ENCODE results near the gene FUT6. TPM values are rescaled to one million over a fixed set of nuclear protein-coding genes. Genes with fewer than 3 reads are reported as not detected.
A peak's percentile ranks its signal among the peaks of the same experiment; 100 is the strongest.
"Not testable (repeated sequence)": the region's sequence is repeated elsewhere in the genome, so short reads cannot be mapped to it uniquely, and the experiment has no call there.

FUT6 gene, protein sequence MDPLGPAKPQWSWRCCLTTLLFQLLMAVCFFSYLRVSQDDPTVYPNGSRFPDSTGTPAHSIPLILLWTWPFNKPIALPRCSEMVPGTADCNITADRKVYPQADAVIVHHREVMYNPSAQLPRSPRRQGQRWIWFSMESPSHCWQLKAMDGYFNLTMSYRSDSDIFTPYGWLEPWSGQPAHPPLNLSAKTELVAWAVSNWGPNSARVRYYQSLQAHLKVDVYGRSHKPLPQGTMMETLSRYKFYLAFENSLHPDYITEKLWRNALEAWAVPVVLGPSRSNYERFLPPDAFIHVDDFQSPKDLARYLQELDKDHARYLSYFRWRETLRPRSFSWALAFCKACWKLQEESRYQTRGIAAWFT
- not detected for polyA plus RNA-seq (2012; ENCODE audit: missing spikeins)

DNA sequence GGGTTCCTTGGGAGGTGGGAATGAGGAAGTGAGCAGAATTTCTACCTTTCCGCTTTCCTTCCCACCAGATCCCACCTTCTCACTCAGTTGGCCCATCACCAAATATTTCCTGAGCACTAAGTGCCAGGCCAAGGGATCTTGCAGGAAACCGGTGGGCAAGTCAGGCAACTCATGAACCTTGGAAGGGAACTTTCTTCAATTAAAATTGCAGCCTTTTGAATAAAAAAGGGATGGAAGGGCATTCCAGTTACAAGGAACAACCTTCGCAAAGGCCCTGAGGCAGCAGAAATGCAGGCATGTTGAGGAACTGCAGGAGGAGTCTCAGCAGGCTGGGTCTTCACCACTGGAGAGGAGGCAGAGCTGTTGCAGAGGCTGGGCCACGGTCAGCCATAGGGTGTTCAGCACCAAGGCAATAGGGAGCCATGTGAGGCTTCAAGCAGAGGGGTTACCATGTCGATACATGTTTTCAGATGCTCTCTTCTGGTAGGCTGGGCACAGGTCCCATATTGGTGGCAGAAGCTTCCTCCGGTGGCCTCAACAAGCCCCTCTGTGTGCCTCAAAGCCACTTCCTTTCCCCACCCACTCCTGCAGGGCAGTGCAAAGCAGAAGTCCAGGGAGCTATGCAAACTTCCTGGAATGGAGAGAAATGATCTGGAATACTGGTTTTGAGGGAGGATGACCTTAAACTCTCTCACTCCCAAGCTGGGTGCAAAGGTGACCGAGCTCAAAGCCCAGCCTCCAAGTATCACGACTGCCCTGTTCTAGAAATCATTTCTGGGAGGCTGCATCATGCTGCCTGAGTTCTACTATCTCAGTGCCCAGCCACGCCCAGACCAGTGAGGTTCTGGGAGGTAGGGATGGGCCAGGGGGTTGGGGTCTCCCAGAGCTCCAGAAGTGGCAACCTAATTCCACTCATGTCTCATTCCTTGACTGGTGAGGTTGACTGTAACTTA lies at the start of gene FUT6:
Gene FUT6, minus strand, starts transcription at position 638 of the 953 bp plus-strand sequence. CDS start 7,135 bp downstream, outside the sequence.
- no peak for TF ChIP-seq POLR2A (IDR thresholded peaks at IDR 0.05; ENCODE audit: low read depth, low read length)
- no peak for TF ChIP-seq POLR2AphosphoS5 (IDR thresholded peaks at IDR 0.05; ENCODE audit: low read depth, low read length)
- no peak for TF ChIP-seq TAF1 (IDR thresholded peaks at IDR 0.05; ENCODE audit: borderline replicate concordance, low read depth, low read length)
- DNase-seq (ENCODE audit: insufficient read length), result no peak
- no peak for FAIRE-seq

DNA sequence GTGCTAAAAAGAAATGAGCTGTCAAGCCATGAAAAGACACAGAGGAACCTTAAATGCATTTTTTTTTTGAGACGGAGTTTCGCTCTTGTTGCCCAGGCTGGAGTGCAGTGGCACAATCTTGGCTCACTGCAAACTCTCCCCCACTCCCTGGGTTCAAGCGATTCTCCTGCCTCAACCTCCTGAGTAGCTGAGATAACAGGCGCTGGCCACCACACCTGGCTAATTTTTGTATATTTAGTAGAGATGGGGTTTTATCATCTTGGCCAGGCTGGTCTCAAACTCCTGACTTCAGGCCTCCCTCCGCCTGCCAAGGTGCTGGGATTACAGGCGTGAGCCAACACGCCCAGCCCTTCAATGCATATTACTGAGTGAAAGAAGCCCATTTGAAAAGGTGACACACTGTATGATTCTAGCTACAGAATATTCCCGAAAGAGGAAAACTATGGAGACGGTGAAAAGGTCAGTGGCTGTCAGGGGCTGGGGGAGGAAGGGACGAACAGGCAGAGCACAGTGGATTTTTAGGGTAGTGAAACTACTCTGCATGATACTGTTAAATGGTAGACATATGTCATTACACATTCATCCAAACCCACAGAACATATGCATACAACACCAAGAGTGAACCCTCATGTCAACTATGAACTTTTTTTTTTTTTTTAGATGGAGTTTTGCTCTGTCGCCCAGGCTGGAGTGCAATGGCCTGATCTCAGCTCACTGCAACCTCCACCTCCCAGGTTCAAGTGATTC lies 44.7 kb upstream of the FUT6 start:
- not testable (repeated sequence) for FAIRE-seq; DNase-seq (ENCODE audit: insufficient read length)

DNA sequence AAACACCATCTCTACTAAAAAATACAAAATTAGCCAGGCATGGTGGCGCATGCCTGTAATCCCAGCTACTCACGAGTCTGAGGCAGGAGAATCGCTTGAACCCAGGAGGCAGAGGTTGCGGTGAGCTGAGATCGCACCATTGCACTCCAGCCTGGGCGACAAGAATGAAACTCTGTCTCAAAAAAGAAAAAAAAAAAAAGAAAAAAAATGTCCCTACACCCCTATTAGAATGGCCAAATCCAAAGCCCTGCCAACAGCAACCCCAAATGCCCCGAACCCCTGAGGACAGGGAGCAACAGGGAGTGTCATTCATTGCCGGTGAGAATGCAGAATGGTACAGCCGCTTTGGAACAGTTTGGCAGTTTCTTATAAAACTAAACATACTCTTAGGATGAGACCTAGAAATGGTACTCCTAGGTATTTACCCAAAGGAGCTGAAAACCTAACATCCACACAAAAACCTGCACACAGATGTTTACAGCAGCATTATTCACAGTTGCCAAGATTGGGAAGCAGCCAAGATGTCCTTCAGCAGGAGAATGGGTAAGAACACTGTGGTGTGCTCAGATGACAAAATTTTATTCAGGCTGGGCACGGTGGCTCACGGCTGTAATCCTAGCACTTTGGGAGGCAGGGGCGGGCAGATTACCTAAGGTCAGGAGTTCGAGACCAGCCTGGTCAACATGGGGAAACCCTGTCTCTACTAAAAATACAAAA lies 43.8 kb upstream of the FUT6 start:
- not testable (repeated sequence) for FAIRE-seq; DNase-seq (ENCODE audit: insufficient read length)

DNA sequence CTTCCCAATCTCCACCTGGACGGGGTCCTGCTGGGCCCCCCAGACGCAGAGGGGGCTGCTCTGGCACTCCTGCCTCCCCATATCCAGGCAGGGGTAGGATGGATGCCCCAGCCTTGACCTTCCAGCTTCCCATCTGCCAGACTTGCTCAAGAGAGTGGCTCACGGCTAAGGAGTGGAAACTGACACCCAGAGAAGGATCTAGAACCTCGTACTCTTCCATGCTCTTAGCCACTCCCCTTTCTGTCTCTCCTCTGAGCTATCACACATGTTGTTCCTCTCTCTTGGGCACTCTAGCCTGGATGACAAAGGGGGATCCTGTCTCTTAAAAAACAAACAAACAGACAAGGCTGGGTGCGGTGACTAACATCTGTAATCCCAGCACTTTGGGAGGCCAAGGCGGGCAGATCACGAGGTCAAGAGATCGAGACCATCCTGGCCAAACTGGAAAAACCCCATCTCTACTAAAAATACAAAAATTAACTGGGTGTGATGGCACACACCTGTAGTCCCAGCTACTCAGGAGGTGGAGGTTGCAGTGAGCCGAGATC lies 43.0 kb upstream of the FUT6 start:
- TF ChIP-seq TAF1 (IDR thresholded peaks at IDR 0.05; ENCODE audit: borderline replicate concordance, low read depth, low read length) (no peak), POLR2AphosphoS5 (IDR thresholded peaks at IDR 0.05; ENCODE audit: low read depth, low read length) (no peak), POLR2A (IDR thresholded peaks at IDR 0.05; ENCODE audit: low read depth, low read length) (no peak)
- FAIRE-seq, result no peak
- DNase-seq (ENCODE audit: insufficient read length), result no peak

DNA sequence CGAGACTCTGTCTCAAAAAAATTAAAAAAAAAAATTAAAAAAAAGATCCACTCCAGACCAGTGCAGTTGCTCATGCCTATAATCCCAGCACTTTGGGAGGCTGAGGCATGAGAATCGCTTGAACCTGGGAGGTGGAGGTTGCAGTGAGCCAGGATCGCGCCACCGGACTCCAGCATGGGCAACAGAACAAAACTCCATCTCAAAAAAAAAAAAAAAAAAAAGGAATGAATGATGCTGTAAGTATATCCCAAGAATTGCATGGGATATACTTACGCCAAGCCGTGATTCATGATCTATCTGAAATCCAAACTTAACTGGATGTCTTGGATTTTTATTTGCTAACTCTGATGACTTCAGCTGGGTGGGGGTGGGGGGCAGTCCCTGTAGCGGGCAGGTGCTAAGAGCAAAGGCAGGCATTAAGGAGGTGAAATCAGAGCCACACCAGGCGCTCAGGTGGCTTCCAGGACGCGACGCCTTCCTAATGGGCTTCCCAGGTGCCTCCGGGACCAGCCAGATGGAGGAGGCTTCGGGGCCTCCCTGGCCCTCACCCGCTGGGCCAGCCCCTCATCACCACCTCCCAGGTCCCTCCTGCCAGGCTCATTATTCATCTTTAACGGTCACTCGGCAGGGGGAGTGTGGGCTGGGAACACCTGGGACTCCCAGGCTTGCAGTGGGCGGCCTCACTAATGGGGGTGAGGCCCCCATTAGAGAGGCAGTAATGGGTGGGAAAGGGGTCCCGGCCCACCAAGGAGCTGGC lies 42.2 kb upstream of the FUT6 start:
- TF ChIP-seq POLR2AphosphoS5 (IDR thresholded peaks at IDR 0.05; ENCODE audit: low read depth, low read length) (no peak), POLR2A (IDR thresholded peaks at IDR 0.05; ENCODE audit: low read depth, low read length) (no peak), TAF1 (IDR thresholded peaks at IDR 0.05; ENCODE audit: borderline replicate concordance, low read depth, low read length) (no peak)
- no peak for FAIRE-seq
- no peak for DNase-seq (ENCODE audit: insufficient read length)

DNA sequence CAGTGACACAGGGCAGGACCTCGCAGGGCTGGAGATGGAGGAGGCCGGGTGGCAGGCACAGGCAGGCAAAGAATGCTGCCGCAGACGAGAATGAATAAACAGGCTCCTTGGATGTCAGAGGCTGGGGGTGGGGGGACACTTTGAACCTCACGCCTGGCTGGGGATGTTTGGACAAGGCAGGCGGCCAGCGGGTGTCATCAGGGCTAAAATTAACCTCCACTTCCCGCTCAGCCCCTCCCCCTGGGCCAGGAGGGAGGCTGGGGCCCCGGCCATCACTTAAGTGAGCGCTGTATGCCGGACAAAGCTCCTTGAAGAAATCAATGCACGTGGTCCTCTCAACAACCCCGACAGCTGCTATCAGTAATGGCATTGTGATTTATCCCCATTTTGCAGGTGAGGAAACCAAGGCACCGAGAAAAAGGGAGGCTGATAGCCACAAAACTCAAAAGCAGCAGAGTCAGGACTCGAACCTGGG lies 41.1 kb upstream of the FUT6 start:
- TF ChIP-seq TAF1 (IDR thresholded peaks at IDR 0.05; ENCODE audit: borderline replicate concordance, low read depth, low read length) (no peak), POLR2AphosphoS5 (IDR thresholded peaks at IDR 0.05; ENCODE audit: low read depth, low read length) (no peak), POLR2A (IDR thresholded peaks at IDR 0.05; ENCODE audit: low read depth, low read length) (no peak)
- DNase-seq (ENCODE audit: insufficient read length), result no peak
- no peak for FAIRE-seq

DNA sequence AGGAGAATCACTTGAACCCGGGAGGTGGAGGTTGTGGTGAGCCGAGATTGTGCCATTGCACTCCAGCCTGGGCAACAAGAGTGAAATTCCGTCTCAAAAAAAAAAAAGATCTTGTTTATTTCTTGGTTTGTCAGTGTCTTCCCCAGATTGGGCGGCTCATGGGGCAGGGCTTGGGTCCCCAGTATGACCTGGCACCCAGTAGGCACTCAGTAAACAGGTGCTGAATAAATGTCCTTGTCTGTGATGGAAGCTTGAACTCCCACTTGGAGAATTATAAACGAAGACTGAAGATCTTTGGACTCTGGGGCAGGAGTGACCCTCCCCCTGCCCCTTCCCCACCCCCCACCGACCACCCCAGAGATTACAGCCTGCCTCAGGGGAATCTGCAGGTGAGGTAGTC lies 40.7 kb upstream of the FUT6 start:
- DNase-seq (ENCODE audit: insufficient read length) (no peak), FAIRE-seq (no peak)
- no peak for TF ChIP-seq TAF1 (IDR thresholded peaks at IDR 0.05; ENCODE audit: borderline replicate concordance, low read depth, low read length)
- no peak for TF ChIP-seq POLR2AphosphoS5 (IDR thresholded peaks at IDR 0.05; ENCODE audit: low read depth, low read length)

DNA sequence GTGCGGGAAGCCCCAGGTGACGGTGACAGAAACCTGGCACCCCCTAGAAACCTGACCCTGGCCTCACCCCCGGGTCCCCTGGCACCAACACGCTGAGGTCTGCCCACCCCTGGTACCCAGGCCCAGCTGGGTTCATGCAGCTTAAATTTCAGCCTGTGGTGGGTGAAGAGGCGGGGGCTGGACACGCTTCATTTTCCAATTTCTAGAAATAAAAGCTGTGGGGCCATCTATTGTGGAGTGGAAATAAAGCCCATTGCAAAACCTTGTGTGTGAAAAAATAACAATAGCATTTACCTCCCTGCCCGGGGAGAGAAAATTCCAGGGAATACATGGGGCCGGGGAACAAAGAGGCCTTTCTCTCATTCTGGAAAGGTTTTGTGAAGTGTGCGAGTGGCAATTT lies 38.4 kb upstream of the FUT6 start:
- FAIRE-seq (no peak), DNase-seq (ENCODE audit: insufficient read length) (no peak)
- TF ChIP-seq POLR2AphosphoS5 (IDR thresholded peaks at IDR 0.05; ENCODE audit: low read depth, low read length) (no peak), POLR2A (IDR thresholded peaks at IDR 0.05; ENCODE audit: low read depth, low read length) (no peak), TAF1 (IDR thresholded peaks at IDR 0.05; ENCODE audit: borderline replicate concordance, low read depth, low read length) (no peak)

DNA sequence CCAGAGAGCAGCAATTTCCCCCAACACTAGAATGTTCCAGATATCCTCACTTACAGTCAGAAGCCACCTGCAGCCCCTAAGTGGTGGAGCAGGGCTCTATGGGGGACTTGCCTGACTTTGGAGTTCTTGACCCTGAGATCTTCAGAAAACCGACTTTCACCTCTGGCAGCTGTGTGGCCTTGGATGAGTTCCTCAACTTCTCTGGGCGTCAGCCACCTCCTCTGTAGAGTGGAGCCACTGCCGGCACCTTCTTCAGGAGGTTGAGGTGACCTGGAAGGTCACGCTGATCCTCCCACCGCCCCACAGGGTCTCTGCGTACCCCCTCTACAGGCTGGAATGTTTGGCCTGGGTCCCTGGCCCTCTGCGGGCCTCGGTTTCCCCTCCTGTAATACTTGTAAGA lies 37.9 kb upstream of the FUT6 start:
- TF ChIP-seq POLR2A (IDR thresholded peaks at IDR 0.05; ENCODE audit: low read depth, low read length), result no peak
- TF ChIP-seq TAF1 (IDR thresholded peaks at IDR 0.05; ENCODE audit: borderline replicate concordance, low read depth, low read length), result no peak
- no peak for TF ChIP-seq POLR2AphosphoS5 (IDR thresholded peaks at IDR 0.05; ENCODE audit: low read depth, low read length)
- DNase-seq (ENCODE audit: insufficient read length), result peak; percentile 2
- no peak for FAIRE-seq

DNA sequence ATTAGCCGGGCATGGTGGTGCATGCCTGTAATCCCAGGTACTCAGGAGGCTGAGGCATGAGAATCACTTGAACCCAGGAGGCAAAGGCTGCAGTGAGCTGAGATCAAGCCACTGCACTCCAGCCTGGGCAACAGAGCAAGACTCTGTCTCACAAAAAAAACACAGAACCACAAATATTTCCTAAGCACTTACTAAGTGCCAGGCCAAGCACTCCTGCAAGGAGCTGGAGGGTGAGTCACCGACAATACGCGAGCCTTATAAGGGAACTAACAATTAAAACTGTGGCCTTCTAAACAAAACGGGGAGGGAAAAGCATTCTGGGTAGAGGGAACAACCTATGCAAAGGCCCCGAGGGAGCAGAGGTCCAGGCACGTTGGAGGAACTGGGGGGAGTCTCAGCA lies 35.0 kb upstream of the FUT6 start:
- not testable (repeated sequence) for FAIRE-seq
- peak; percentile 3 for DNase-seq (ENCODE audit: insufficient read length)

All from GM12892 (cell line).